Esophagus squamous epithelium (tissue), 5 donors: ENCODE results near the gene PPA2. TPM values are rescaled to one million over a fixed set of nuclear protein-coding genes. Genes with fewer than 3 reads are reported as not detected.

Experiments used
- DNase-seq: peaks from one replicate; lab custom pipeline; 2025; lab: John Stamatoyannopoulos, UW
- H3K27ac ChIP-seq, 4 donors: fragments of 200-600 bp; sonication (generic); one replicate each; pipeline ENCODE4 v1.5.1; 2016 to 2019; ENCODE audit warnings: mild to moderate bottlenecking in 1 of 4
- H3K27me3 ChIP-seq, 4 donors: fragments of 200-600 bp; sonication (generic); 1 replicate in 3 of 4; 2 replicates in 1 of 4; pipeline versions ENCODE4 v1.5.1 to v1.6.0; 2017 to 2021; ENCODE audit warnings: antibody characterized with exemption in 1 of 4
- H3K36me3 ChIP-seq, 3 donors: fragments of 200-600 bp; sonication (generic); one replicate each; pipeline ENCODE4 v1.5.1; 2016 to 2019
- H3K4me1 ChIP-seq, 3 donors: fragments of 200-600 bp; sonication (generic); one replicate each; pipeline ENCODE4 v1.5.1; 2017 to 2019
- H3K4me3 ChIP-seq, 4 donors: fragments of 200-600 bp; sonication (generic); 1 replicate in 3 of 4; 2 replicates in 1 of 4; pipeline ENCODE4 v1.5.1; 2016 to 2019; ENCODE audit warnings: mild to moderate bottlenecking in 2 of 4, moderate library complexity in 1 of 4
- H3K9me3 ChIP-seq, 3 donors: fragments of 200-600 bp; sonication (generic); one replicate each; pipeline ENCODE4 v1.5.1; 2016 to 2019
- CTCF ChIP-seq, 6 experiments: fragments of 450-650 bp in 4 of 6; fragments of 200-600 bp in 2 of 6; sonication (generic) in 2 of 6; IDR thresholded peaks; one replicate each; pipeline ENCODE4 v1.5.1; 2016 to 2019; ENCODE audit warnings: antibody characterized with exemption in 6 of 6, mild to moderate bottlenecking in 4 of 6, moderate library complexity in 4 of 6
- POLR2A ChIP-seq, 4 donors: fragments of 450-650 bp; IDR thresholded peaks; one replicate each; pipeline ENCODE4 v1.6.1; 2017; ENCODE audit warnings: antibody characterized with exemption in 4 of 4, mild to moderate bottlenecking in 4 of 4, moderate library complexity in 3 of 4
- WGBS, 2 donors: methylation state at CpG; one replicate each; pipeline ENCODE4 v1.1.5; 2018; 5-methylcytosine and 5-hydroxymethylcytosine counted together
- intact Hi-C: fragments of 100-400 bp; cut with DNase I; formaldehyde crosslinking; loops from one replicate; pipeline ENCODE4 v1.15.0; 2022
- total RNA-seq, 4 donors: library from RNA; depleted of rRNA; stranded (reverse); fragments of >200 nt; gene quantifications; one replicate each; pipeline ENCODE4 v1.1.0, GENCODE V29; 2016
- donor health status: DM: yes; HTN: yes; CAD: no.

Gene PPA2
- total RNA-seq, 4 donors from 2014 or later = 87.3 to 121 (median 87.9) TPM

- peaks cover 0 to 14% (median 3%) of the 10 kb centered on the region in 3 donors for H3K9me3 ChIP-seq
- no peak for DNase-seq
- intact Hi-C loops = no loop called here
- H3K27me3 ChIP-seq = no peaks in the 10 kb centered on the region
- peaks cover 2 to 81% (median 11%) of the 10 kb centered on the region in 3 donors for H3K36me3 ChIP-seq
- no peak overlapping the region for H3K4me3 ChIP-seq
- 28 to 83% methylated on average over 1 of the region's 1 CpG for WGBS, 2 donors
- no peak for TF ChIP-seq POLR2A (IDR thresholded peaks at IDR 0.05)
- no peak for TF ChIP-seq CTCF (IDR thresholded peaks at IDR 0.05)
- H3K27ac ChIP-seq = no peak overlapping the region
- no peaks in the 10 kb centered on the region for H3K4me1 ChIP-seq
Measured at GRCh38 chr4:105430811-105431210, 43.1 kb downstream of the PPA2 start.

- DNase-seq = no peak
- Histone ChIP-seq H3K27ac (no peak overlapping the region), H3K9me3 (peaks cover 0 to 7% (median 3%) of the 10 kb centered on the region in 3 donors), H3K36me3 (peaks cover 2 to 77% (median 12%) of the 10 kb centered on the region in 3 donors), H3K4me1 (no peaks in the 10 kb centered on the region), H3K4me3 (no peak overlapping the region), H3K27me3 (no peaks in the 10 kb centered on the region)
- intact Hi-C loops = no loop called here
- WGBS, 2 donors = 93 to 96% methylated on average over 4 to 6 of the region's 12 CpGs
- TF ChIP-seq POLR2A (IDR thresholded peaks at IDR 0.05) = no peak
- no peak for TF ChIP-seq CTCF (IDR thresholded peaks at IDR 0.05)
Measured at GRCh38 chr4:105426187-105426897, 47.5 kb downstream of the PPA2 start.

- peaks cover 0 to 7% (median 3%) of the 10 kb centered on the region in 3 donors for H3K9me3 ChIP-seq
- intact Hi-C loops = no loop called here
- H3K27me3 ChIP-seq = no peaks in the 10 kb centered on the region
- WGBS, 2 donors = 79 to 90% methylated on average over 3 of the region's 3 CpGs
- H3K27ac ChIP-seq = no peak overlapping the region
- DNase-seq = no peak
- TF ChIP-seq POLR2A (IDR thresholded peaks at IDR 0.05) = no peak
- TF ChIP-seq CTCF (IDR thresholded peaks at IDR 0.05) = no peak
- peaks cover 0 to 84% (median 12%) of the 10 kb centered on the region in 3 donors for H3K36me3 ChIP-seq
- no peaks in the 10 kb centered on the region for H3K4me1 ChIP-seq
- no peak overlapping the region for H3K4me3 ChIP-seq
Measured at GRCh38 chr4:105422207-105422920, 51.5 kb downstream of the PPA2 start.

- Histone ChIP-seq H3K36me3 (peaks cover 5 to 57% (median 12%) of the 10 kb centered on the region in 3 donors), H3K27ac (no peak overlapping the region), H3K27me3 (no peaks in the 10 kb centered on the region), H3K4me3 (no peak overlapping the region), H3K9me3 (no peaks in the 10 kb centered on the region), H3K4me1 (no peaks in the 10 kb centered on the region)
- DNase-seq = no peak
- intact Hi-C loops = no loop called here
- 90 to 98% methylated on average over 4 to 5 of the region's 5 CpGs for WGBS, 2 donors
- TF ChIP-seq CTCF (IDR thresholded peaks at IDR 0.05) (no peak), POLR2A (IDR thresholded peaks at IDR 0.05) (no peak)
Measured at GRCh38 chr4:105417624-105418023, 56.2 kb downstream of the PPA2 start.

GRCh38 chr4:105415281-105415744, 58.5 kb downstream of the PPA2 start:
- H3K4me1 ChIP-seq = no peaks in the 10 kb centered on the region
- no peak overlapping the region for H3K4me3 ChIP-seq
- peaks cover 0 to 6% (median 0%) of the 10 kb centered on the region in 3 donors for H3K9me3 ChIP-seq
- intact Hi-C loops = no loop called here
- peaks cover 5 to 50% (median 12%) of the 10 kb centered on the region in 3 donors for H3K36me3 ChIP-seq
- 100% methylated on average over 1 of the region's 12 CpGs for WGBS, 2 donors
- H3K27me3 ChIP-seq = no peaks in the 10 kb centered on the region
- DNase-seq = no peak
- H3K27ac ChIP-seq = no peak overlapping the region
- TF ChIP-seq CTCF (IDR thresholded peaks at IDR 0.05) = no peak
- no peak for TF ChIP-seq POLR2A (IDR thresholded peaks at IDR 0.05)
